ENCODE measurements around the gene LCN1.

DNA sequence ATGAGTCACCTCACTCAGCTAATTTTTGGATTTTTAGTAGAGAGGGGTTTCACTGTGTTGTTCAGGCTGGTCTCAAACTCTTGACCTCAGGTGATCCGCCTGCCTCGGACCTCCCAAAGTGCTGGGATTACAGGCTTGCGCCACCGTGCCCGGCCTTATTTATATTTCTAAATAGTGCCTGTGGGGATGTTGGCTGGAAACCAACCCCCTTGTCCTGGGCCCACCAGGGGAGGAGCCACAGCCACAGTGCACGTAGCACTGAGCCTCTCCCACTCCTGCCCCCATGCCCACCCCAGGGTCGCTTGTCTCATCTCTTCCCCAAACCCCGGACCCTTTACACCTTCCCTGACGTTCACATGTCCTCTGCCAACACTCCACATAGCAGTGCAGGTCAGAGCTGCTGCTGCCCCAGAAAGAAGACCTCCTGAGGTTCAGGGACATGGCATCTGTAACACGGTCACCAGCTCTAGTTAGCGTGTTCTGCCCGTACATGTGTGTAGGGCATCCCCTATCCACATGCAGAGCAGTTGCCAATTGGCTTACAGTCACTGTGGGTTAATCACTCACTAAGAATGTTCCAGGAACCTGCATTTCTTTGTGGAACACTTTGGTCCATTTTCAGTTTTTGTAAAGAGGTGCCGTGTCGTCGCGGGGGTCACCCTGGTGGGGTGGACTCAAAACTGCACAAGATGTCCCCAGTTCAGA lies 30.9 kb upstream of the LCN1 start:
- TF ChIP-seq, protein P1, sequence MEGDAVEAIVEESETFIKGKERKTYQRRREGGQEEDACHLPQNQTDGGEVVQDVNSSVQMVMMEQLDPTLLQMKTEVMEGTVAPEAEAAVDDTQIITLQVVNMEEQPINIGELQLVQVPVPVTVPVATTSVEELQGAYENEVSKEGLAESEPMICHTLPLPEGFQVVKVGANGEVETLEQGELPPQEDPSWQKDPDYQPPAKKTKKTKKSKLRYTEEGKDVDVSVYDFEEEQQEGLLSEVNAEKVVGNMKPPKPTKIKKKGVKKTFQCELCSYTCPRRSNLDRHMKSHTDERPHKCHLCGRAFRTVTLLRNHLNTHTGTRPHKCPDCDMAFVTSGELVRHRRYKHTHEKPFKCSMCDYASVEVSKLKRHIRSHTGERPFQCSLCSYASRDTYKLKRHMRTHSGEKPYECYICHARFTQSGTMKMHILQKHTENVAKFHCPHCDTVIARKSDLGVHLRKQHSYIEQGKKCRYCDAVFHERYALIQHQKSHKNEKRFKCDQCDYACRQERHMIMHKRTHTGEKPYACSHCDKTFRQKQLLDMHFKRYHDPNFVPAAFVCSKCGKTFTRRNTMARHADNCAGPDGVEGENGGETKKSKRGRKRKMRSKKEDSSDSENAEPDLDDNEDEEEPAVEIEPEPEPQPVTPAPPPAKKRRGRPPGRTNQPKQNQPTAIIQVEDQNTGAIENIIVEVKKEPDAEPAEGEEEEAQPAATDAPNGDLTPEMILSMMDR (IDR thresholded peaks at IDR 0.05; ENCODE audit: insufficient read depth, low read length, poor library complexity, severe bottlenecking), result no peak
- TF ChIP-seq EZH2phosphoT487 (conservative IDR thresholded peaks at IDR 0.05; ENCODE audit: low read length), result no peak

All from SU-DHL-6 (cell line).